Putamen (tissue), 1 donor: Measurements from ENCODE around the gene SETD1A.

Experiments used
- DNase-seq: peaks from one replicate; pipeline ENCODE4 v3.0.0-alpha.2; 2016; ENCODE audit warnings: low spot score

Gene SETD1A

DNA sequence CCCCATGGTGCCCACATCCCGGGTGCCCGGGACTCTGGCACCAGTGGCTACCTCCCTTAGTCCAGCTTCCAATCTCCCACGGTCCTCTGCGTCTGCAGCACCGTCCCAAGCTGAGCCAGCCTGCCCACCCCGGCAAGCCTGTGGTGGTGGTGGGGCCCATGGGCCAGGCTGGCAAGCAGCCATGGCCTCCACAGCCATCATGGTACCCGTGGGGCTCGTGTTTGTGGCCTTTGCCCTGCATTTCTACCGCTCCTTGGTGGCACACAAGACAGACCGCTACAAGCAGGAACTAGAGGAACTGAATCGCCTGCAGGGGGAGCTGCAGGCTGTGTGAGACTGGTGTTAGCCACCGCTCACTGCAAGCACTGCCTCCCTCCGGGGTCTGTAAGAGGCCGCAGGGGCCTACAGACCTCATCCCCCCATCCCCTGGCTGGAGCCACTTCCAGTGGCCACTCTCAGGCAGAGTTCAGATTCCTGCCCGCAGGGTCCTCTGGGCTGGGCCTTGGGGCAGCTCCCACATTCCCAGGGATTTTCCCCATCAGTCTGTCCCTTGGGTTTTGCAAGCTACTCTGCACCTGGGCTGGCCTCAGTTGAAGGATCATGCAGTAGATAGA is 3.9 kb upstream of the SETD1A start:
- peak; percentile 70 for DNase-seq

DNA sequence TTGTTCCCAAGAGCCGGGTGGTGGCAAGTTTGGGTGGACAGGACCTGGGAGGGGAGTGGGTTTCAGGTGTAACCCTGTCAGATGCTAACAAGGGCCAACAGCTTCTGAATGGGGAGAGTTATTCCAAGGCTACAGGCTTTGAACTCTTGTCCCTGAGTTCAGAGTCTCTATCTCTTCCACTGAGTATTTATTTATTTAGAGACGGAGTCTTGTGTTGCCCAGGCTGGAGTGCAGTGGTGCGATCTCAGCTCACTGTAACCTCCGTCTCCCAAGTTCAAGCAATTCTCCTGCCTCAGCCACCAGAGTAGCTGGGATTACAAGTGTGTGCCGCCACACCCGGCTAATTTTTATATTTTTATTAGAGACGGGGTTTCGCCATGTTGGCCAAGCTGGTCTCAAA is 2.6 kb upstream of the SETD1A start:
- DNase-seq, result no peak

DNA sequence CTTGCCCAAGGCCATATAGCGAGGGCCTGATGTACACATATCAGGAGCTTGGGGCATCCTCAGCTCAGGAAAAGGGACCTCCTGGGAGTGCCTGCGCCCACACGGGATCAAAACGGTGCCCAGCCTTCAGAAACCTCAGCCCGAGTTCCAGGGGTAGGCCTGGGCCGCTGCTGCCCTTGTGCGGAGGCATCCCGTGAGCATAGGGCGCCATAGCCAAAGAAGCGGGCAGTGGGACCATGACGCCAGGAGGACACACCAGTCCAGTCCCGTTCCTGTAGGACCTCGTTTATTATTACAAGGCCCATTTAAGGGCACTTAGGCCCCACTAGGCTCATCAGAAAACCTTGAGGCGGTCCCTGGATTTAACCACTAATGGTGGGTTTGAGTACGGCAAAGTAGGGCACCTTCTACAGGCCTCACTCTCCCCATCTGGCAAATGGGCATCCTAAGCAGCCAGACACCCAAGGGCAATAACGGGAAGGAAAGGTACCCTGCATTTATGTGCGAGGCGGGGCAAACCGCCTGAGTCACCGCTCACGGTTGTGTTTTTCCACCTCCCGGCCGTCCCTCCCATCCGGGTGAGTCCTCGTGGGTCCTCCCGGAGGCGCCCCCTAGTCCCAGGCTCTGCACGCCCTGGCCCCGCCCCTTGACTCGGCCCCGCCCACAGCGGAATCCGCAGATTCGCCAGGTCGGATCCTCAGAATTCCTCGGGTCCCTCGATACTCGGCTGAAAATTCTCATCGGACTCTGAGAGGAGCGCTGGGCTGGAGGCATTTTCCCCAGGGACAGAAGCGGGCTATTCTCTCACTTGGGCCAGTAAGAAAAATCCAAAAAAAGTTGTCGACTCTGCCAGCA is 726 bp upstream of the SETD1A start:
- peak; percentile 73 for DNase-seq

DNA sequence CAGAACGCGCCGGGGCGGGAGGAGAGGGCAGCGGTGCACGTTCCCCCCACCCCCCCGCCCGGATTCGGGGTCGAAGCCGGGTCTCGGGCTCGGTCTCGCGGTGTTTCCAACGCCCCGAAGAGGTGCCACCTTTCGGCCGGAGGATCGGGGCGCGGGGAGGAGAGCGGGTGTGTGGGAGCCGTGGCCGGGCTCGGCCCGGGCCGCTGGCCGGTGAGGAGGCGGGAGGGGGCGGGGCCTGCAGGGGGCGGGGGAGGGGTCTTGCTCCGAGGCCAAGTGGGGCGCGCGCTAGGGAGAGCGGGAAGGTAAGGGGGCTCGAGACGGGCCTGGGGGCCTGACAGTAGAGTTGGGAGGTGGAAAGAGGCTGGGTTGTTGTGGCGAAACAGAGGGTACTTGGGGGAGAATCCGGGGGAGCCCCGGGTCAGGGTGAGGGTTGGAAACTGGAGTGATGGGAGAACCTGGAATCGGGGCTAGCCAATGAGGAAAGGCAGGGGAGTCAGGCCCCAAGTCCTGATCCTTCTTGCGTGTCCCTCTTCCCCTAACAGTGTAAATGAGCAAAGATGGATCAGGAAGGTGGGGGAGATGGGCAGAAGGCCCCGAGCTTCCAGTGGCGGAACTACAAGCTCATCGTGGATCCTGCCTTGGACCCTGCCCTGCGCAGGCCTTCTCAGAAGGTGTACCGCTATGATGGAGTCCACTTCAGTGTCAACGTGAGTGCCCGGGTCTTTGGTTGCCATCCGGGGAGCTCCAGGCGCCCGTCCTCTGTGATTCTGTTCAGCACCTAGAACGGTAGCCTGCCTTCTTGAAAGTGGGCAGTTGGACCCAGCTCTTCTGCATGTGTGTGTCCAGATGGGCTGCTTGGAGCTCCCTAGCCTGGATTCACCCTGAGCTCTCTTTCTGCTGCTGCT is 873 bp downstream of the SETD1A start:
- peak; percentile 28 for DNase-seq

DNA sequence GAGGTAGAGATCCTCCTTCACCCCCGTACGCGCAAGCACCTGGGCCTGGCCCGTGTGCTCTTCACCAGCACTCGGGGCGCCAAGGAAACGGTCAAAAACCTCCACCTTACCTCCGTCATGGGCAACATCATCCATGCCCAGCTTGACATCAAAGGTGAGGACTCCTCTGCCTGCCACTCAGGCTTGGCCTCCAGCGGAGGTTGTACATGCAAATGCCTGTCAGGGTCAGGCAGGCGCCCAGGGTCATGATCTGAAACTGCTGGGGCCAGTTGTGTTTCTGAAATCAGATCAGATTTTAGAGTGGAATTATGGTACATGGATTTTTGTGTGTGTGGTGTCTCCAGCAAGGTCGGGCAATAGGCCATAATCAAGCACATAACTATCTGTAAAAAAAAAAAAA is 3.8 kb downstream of the SETD1A start:
- no peak for DNase-seq

DNA sequence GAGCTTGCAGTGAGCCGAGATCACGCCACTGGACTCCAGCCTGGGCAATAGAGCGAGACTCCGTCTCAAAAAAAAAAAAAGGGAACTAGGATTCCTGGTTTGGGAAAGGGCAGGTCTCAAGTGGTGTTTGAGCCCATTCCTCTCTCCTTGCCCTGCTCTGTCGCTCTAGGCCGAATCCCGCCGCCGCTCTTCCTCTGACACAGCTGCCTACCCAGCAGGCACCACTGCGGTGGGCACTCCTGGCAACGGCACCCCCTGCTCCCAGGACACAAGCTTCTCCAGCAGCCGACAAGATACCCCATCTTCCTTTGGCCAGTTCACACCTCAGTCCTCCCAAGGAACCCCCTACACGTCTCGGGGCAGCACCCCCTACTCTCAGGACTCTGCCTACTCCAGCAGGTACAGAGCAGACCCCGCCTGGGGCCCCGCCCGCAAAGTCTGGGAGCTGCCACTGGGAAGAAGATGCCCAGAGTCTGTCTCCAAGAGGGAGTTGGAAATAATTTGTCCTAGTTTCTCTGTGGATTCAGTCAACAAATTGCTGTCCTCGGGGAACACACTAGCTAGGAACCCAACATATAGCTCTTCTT is 6.5 kb downstream of the SETD1A start:
- DNase-seq, result no peak

DNA sequence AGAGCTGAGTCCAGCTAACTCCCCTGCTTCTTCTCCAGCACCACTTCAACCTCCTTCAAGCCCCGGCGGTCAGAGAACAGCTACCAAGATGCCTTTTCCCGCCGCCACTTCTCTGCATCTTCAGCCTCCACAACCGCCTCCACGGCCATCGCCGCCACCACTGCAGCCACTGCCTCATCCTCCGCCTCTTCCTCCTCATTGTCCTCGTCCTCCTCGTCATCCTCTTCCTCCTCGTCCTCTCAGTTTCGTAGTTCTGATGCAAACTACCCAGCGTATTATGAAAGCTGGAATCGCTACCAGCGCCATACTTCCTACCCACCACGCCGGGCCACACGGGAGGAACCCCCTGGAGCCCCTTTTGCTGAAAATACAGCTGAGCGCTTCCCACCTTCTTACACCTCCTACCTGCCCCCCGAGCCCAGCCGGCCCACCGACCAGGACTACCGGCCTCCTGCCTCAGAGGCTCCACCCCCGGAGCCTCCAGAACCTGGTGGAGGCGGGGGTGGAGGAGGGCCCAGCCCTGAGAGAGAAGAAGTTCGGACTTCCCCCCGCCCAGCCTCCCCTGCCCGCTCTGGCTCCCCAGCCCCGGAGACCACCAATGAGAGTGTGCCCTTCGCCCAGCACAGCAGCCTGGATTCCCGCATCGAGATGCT is 7.1 kb downstream of the SETD1A start:
- no peak for DNase-seq

DNA sequence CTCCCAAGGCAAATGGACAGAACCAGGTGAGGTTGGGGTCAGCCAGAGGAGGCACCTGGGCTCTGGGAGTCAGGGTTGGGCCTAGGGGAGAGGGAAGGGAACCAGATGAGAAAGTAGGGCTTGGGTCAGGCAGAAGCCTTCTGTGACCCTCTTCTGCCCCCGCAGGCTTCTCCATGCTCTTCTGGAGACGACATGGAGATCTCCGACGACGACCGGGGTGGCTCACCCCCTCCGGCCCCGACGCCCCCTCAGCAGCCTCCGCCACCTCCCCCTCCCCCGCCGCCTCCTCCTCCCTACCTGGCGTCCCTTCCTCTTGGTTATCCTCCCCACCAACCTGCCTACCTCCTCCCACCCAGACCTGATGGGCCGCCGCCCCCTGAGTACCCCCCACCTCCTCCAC is 7.9 kb downstream of the SETD1A start:
- no peak for DNase-seq

DNA sequence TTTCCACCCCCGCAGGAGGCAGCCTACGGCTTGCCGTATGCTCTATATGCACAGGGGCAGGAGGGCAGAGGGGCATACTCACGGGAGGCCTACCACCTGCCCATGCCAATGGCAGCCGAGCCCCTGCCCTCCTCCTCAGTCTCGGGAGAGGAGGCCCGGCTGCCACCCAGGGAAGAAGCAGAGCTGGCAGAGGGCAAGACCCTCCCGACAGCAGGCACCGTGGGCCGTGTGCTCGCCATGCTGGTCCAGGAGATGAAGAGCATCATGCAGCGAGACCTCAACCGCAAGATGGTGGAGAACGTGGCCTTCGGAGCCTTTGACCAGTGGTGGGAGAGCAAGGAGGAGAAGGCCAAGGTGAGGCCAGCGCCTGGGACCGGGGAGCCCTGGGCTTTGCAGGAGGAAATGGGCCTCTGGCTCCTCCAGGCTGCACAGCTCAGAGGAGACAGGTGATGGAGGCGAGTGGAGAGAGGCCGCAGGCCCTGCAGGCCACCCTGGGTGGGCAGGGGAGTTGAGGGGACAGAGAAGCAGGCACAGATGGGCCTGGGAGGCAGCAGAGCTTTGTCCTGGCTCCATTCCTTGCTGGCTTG is 8.6 kb downstream of the SETD1A start:
- DNase-seq, result no peak

DNA sequence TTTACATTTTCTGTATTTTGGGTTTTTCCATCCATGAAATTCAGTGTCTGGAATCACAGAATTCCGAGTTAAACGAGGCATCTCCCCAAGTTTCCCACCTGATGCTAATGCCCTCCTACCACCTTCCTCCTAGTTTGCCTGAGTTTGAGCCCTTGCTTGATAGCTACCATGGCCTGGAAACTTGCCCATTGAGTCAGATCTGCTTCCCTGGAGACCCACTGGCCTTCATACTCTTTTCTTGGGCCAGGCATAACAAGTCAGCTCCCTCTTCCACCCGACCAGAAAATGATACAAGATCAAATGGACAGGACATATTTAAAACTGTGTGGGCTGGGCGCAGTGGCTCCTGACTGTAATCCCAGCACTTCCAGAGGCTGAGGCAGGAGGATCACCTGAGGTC is 10.2 kb downstream of the SETD1A start:
- no peak for DNase-seq

DNA sequence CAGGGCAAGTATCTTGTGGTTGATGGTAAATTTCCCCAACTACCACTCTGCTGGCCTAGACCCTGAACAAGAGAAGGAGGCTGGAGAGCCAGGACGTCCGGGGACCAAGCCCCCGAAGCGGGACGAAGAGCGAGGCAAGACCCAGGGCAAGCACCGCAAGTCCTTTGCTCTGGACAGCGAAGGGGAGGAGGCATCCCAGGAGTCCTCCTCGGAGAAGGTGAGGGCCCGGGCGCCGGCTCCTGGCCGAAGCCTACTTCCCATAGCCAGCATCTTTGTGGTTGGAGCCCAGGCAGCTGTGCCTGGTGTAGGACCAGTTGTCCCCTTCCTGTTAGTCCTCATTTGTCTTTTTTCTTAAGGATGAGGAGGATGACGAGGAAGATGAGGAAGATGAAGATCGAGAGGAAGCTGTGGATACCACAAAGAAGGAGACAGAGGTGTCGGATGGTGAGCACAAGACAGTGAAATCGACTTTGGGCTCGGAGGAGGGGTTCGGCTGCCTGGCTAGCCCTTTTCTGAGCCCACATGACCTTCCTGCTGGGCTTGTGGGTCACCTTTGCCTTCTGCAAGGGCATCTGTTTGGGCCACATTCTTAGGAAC is 11.8 kb downstream of the SETD1A start:
- no peak for DNase-seq

DNA sequence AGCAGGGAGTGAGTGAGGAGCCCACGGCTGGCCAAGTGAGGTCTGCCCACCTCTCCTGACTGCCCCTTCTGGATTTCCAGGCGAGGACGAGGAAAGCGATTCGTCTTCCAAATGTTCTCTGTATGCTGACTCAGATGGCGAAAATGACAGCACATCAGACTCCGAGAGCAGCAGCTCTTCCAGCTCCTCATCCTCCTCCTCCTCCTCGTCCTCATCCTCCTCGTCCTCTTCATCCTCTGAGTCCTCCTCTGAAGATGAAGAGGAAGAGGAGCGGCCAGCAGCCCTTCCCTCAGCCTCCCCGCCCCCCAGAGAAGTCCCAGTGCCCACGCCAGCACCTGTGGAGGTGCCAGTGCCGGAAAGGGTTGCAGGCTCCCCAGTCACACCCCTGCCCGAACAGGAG is 13.7 kb downstream of the SETD1A start:
- DNase-seq, result no peak

DNA sequence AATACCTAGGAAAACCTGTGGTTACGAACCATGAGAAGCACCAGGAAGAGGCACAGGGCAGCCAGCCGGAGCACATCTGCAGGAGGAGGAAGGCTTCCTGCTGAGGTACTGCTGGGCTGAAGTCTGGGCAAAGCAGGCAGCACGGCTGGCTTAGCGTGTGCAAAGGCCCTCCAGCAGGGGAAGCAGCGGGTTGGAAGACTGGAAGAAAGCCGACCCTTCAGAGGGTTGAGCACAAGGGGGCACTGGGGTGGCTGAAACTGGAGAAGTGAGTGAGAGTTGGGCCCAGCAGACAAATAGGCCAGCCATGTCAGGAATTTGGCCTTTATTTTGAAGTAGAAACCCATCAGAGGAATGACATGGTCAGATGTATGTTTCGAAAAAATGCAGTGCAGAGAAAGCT is 15.3 kb downstream of the SETD1A start:
- no peak for DNase-seq

DNA sequence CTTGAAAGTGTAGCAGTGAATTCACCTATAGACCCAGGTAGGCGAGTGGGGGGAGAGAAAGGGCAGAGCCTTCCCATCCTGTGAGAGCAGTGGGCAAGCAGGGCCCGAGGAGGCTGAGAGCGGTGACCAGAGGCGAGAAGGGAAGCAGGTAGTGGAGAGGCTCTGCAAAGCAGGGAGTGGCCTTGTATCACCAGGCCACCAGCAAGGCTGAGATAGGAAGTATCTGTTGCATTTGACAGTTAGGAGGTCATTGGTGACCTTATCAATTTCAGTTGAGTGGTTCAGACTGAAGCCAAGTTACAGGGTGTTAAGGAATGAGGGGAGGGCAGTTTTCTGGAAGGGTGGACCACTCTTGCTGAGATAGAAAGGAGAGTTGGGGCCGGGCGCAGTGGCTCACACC is 16.8 kb downstream of the SETD1A start:
- DNase-seq, result no peak

DNA sequence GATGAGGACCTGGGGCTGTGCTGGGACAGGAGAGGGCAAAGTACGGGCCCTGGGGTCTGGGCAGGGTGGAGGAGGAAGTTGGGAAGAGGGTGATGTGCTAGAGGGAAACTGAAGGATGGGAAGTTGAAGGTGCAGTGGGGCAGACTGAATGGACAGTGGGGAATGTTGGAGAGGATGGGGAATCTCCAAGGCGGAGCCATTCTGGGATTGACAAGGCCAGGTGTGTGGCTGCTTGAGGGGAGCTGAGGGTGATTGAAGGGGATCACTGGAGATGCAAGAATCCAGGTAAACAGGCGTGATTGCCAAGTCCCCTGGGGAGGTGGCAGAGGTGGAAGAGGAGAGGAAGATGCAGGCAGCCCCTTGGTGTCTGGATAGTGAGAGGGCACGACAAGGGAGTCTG is 18.9 kb downstream of the SETD1A start:
- no peak for DNase-seq

DNA sequence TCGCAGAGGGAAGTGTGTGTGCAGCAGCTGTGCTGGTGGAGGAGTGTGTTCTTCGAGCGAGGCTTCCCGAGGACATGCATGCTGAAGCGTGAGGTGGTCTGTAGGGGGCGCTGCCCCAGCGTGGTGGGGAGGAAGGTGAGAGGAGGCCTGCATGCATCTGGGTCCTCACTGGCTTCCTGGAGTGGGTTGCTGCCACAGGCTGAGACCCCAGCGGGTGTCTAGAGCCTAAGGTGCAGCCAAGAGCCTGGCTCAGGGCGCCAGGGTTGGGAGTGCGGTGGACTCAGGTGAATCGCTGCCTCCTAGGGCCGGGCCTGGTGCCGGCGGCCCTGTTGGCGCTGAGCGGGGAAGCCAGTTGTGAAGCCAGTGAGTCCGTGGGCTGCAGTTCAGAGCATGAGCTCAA is 19.9 kb downstream of the SETD1A start:
- no peak for DNase-seq

DNA sequence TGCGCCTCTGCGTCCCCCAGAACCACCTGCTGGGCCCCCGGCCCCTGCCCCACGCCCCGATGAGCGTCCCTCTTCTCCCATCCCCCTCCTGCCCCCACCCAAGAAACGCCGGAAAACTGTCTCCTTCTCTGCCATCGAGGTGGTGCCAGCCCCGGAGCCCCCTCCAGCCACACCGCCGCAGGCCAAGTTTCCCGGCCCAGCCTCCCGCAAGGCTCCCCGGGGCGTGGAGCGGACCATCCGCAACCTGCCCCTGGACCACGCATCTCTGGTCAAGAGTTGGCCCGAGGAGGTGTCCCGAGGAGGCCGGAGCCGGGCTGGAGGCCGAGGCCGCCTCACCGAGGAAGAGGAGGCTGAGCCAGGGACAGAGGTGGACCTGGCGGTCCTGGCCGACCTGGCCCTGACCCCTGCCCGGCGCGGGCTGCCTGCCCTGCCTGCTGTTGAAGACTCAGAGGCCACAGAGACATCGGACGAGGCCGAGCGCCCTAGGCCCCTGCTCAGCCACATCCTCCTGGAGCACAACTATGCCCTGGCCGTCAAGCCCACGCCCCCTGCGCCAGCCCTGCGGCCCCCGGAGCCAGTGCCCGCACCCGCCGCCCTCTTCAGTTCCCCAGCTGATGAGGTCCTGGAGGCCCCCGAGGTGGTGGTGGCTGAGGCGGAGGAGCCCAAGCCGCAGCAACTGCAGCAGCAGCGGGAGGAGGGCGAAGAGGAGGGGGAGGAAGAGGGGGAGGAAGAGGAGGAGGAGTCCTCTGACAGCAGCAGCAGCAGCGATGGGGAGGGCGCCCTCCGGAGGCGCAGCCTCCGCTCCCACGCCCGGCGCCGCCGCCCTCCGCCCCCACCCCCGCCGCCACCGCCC is 21.8 kb downstream of the SETD1A start:
- DNase-seq, result no peak

DNA sequence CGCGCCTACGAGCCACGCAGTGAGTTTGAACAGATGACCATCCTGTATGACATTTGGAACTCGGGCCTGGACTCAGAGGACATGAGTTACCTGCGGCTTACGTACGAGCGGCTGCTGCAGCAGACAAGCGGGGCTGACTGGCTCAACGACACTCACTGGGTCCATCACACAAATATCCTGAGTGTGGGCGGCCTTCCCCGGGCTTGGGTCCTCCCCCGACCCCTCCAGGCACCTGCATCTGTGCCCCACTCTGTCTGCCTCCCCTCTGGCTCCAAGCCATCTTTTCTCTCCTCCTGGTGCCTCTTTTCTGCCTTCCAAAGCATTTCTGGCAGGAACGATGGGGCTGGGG is 22.4 kb downstream of the SETD1A start:
- DNase-seq, result no peak

DNA sequence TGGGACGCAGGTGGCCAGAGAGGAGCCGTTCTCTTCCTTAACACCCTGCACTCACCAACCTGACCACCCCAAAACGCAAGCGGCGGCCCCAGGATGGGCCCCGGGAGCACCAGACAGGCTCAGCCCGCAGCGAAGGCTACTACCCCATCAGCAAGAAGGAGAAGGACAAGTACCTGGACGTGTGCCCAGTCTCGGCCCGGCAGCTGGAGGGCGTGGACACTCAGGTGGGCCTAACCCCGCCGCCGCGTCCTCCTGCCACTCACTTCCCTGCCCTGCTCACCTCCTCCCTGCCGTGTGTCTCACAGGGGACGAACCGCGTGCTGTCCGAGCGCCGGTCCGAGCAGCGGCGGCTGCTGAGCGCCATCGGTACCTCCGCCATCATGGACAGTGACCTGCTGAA is 22.9 kb downstream of the SETD1A start:
- no peak for DNase-seq

DNA sequence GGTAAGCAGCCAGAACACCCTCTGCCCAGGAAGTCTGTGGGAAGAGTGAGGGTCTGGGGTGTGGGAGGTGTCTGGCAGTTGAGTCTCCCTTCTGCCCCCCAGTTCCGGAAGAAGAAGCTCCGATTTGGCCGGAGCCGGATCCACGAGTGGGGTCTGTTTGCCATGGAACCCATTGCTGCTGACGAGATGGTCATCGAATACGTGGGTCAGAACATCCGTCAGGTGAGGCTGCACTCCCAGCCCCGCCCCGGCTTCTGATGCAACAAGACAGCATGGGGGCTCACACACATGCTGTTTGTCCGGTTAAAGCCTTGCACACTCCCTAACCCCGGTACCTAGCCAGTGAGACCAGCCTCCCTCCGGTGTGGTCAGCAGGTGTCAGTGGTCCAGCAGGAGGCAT is 23.4 kb downstream of the SETD1A start:
- no peak for DNase-seq
